Measurements from ENCODE around the gene LAMA2.

- TF ChIP-seq RAD21 (IDR thresholded peaks at IDR 0.05; ENCODE audit: low read length) (no peak), TAF1 (IDR thresholded peaks at IDR 0.05; ENCODE audit: borderline replicate concordance, low read depth, low read length) (no peak), CTCF (IDR thresholded peaks at IDR 0.05) (no peak), TEAD4 (IDR thresholded peaks at IDR 0.05; ENCODE audit: borderline replicate concordance, insufficient read depth) (no peak), FOXJ3 (CRISPR knock-in tag; IDR thresholded peaks at IDR 0.05) (no peak), EZH2phosphoT487 (IDR thresholded peaks at IDR 0.05; ENCODE audit: borderline replicate concordance, low read depth) (no peak), GATA2 (CRISPR knock-in tag; IDR thresholded peaks at IDR 0.05) (no peak), CHD2 (IDR thresholded peaks at IDR 0.05; ENCODE audit: low read length, partially characterized antibody) (no peak), REST (IDR thresholded peaks at IDR 0.05; ENCODE audit: low read depth, low read length) (no peak), EP300 (IDR thresholded peaks at IDR 0.05; ENCODE audit: borderline replicate concordance in 1 of 2, low read depth in 1 of 2, low read length in 1 of 2) (no peak), RXRA (IDR thresholded peaks at IDR 0.05; ENCODE audit: borderline replicate concordance, low read depth) (no peak), SIN3A (IDR thresholded peaks at IDR 0.05; ENCODE audit: borderline replicate concordance, low read depth, low read length) (no peak), POLR2AphosphoS5 (IDR thresholded peaks at IDR 0.05; ENCODE audit: low read depth, low read length) (no peak)
These were observed 452.9 kb downstream of the LAMA2 start for GRCh38 chr6:129335792-129336191.

Measured in SK-N-SH (cell line).